ENCODE measurements around the gene TMEM203. TPM values are rescaled to one million over a fixed set of nuclear protein-coding genes. Genes with fewer than 3 reads are reported as not detected.

TMEM203 gene
- polyA plus RNA-seq, 1 donor (not counting 4 experiments of a cell fraction or from before 2014, with no cell fraction given), result 29.2 TPM

DNA sequence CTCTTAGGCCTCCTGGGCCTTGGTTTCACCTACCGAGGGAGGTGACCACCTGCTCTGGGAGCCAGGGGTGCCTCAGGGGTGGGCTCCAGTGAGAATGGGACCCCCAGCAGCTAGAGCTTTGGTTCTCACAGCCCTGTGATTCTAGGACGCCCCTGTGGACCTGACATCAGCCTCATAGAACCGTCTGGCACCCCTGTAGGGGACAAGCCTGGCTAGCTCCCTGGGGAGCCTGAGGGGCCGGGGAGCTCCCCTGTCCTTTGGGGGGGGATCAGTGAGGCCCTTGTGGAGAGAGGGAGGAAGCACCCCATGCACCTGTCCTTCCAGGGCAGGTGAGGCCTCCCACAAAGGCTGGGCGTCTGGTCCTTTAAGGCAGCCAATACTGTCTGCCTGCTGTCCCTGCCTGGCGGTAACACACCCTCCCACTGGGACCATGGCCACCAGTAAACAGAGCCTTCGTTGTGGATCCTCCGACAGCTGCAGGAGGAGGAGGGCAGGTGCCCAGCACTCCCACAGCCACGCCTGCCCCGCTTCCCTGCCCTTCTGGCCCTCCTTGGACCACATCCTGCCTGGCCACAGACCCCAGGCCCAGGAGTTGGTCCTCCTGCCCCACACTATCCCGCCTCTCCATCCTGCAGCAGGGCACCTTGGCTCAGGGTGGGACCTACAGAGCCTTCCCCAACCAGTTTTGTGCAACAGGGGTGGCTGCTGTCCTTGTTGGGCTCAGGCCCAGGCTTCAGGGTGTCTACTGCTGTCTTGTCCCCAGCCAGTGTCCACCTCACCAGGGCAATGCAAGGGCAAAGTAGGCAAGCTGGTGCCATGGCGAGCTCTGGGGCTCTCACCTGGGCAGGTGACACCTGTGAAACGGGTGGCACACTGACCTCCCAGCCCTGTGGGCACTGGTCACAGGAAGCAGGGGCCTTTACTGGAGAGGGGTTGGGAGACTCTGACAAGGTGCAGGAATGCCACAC, 32.6 kb upstream of the TMEM203 start:
- Histone ChIP-seq H3K4me1 (ENCODE audit: control insufficient read depth, extremely low read depth, insufficient read depth, low read length) (peaks cover 7% of the 10 kb centered on the region), H3K9ac (ENCODE audit: control insufficient read depth, extremely low read depth, insufficient read depth, low read length) (no peak overlapping the region)
- dilution Hi-C loops (cut with MboI; ENCODE audit: extremely low pct_ligation_motif_present, low sequenced_read_pairs), result no loop called here

GRCh38 chr9:137236936-137237421, 31.5 kb upstream of the TMEM203 start:
- no peak overlapping the region for H2AFZ ChIP-seq (ENCODE audit: control insufficient read depth, low read length)
- no peaks in the 10 kb centered on the region for H3K9me3 ChIP-seq (ENCODE audit: control insufficient read depth, low read depth, low read length)
- TF ChIP-seq, protein P1, sequence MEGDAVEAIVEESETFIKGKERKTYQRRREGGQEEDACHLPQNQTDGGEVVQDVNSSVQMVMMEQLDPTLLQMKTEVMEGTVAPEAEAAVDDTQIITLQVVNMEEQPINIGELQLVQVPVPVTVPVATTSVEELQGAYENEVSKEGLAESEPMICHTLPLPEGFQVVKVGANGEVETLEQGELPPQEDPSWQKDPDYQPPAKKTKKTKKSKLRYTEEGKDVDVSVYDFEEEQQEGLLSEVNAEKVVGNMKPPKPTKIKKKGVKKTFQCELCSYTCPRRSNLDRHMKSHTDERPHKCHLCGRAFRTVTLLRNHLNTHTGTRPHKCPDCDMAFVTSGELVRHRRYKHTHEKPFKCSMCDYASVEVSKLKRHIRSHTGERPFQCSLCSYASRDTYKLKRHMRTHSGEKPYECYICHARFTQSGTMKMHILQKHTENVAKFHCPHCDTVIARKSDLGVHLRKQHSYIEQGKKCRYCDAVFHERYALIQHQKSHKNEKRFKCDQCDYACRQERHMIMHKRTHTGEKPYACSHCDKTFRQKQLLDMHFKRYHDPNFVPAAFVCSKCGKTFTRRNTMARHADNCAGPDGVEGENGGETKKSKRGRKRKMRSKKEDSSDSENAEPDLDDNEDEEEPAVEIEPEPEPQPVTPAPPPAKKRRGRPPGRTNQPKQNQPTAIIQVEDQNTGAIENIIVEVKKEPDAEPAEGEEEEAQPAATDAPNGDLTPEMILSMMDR (optimal IDR thresholded peaks at IDR 0.05 in 1 of 3, IDR thresholded peaks at IDR 0.05 in 1 of 3, conservative IDR thresholded peaks at IDR 0.05 in 1 of 3; ENCODE audit: extremely low read depth in 1 of 3, insufficient read depth in 2 of 3, low read length in 3 of 3), result no peak
- no peak for TF ChIP-seq EZH2 (IDR thresholded peaks at IDR 0.05; ENCODE audit: low read length)
- peaks cover 1 to 8% of the 10 kb centered on the region in 2 experiments for H3K36me3 ChIP-seq (ENCODE audit: control insufficient read depth in 2 of 2, extremely low read depth in 1 of 2, insufficient read depth in 2 of 2, low read length in 2 of 2)
- H3K9ac ChIP-seq (ENCODE audit: control insufficient read depth, extremely low read depth, insufficient read depth, low read length), result no peak overlapping the region
- dilution Hi-C loops (cut with MboI; ENCODE audit: extremely low pct_ligation_motif_present, low sequenced_read_pairs), result no loop called here
- H3K79me2 ChIP-seq (ENCODE audit: control insufficient read depth, insufficient read depth, low read length), result peaks cover 14% of the 10 kb centered on the region
- no peaks in the 10 kb centered on the region for H3K4me1 ChIP-seq (ENCODE audit: control insufficient read depth, extremely low read depth, insufficient read depth, low read length)
- DNase-seq (ENCODE audit: low read depth, low spot score) (no peak), FAIRE-seq (no peak)
- H3K27ac ChIP-seq (ENCODE audit: control insufficient read depth, insufficient read depth, low read length), result no peak overlapping the region
- no peak overlapping the region for H3K4me3 ChIP-seq (ENCODE audit: control insufficient read depth in 2 of 3, extremely low read depth in 1 of 3, insufficient read depth in 2 of 3, low read depth in 1 of 3, low read length in 3 of 3)
- H3K4me2 ChIP-seq (ENCODE audit: control insufficient read depth, extremely low read depth, insufficient read depth, low read depth, low read length), result no peak overlapping the region
- H3K27me3 ChIP-seq (ENCODE audit: control insufficient read depth, extremely low read depth, insufficient read depth, low read length), result peaks cover 12% of the 10 kb centered on the region
- peaks cover 4% of the 10 kb centered on the region for H4K20me1 ChIP-seq (ENCODE audit: control insufficient read depth, extremely low read depth, insufficient read depth, low read length)
- H3K9me1 ChIP-seq (ENCODE audit: control insufficient read depth, extremely low read depth, insufficient read depth, low read length), result no peaks in the 10 kb centered on the region

More for the DNA sequence above, 32.6 kb upstream of the TMEM203 start:
- Histone ChIP-seq H2AFZ (ENCODE audit: control insufficient read depth, low read length) (no peak overlapping the region), H3K27me3 (ENCODE audit: control insufficient read depth, extremely low read depth, insufficient read depth, low read length) (peaks cover 9% of the 10 kb centered on the region), H3K9me1 (ENCODE audit: control insufficient read depth, extremely low read depth, insufficient read depth, low read length) (no peaks in the 10 kb centered on the region), H3K36me3 (ENCODE audit: control insufficient read depth in 2 of 2, extremely low read depth in 1 of 2, insufficient read depth in 2 of 2, low read length in 2 of 2) (peaks cover 8 to 15% of the 10 kb centered on the region in 2 experiments), H3K4me3 (ENCODE audit: control insufficient read depth in 2 of 3, extremely low read depth in 1 of 3, insufficient read depth in 2 of 3, low read depth in 1 of 3, low read length in 3 of 3) (no peak overlapping the region), H3K4me2 (ENCODE audit: control insufficient read depth, extremely low read depth, insufficient read depth, low read depth, low read length) (no peak overlapping the region), H4K20me1 (ENCODE audit: control insufficient read depth, extremely low read depth, insufficient read depth, low read length) (peaks cover 15% of the 10 kb centered on the region), H3K9me3 (ENCODE audit: control insufficient read depth, low read depth, low read length) (no peaks in the 10 kb centered on the region), H3K79me2 (ENCODE audit: control insufficient read depth, insufficient read depth, low read length) (peaks cover 24% of the 10 kb centered on the region), H3K27ac (ENCODE audit: control insufficient read depth, insufficient read depth, low read length) (no peak overlapping the region)
- no peak for FAIRE-seq
- DNase-seq (ENCODE audit: low read depth, low spot score), result no peak
- no peak for TF ChIP-seq EZH2 (IDR thresholded peaks at IDR 0.05; ENCODE audit: low read length)
- TF ChIP-seq, protein P1 (optimal IDR thresholded peaks at IDR 0.05 in 1 of 3, IDR thresholded peaks at IDR 0.05 in 1 of 3, conservative IDR thresholded peaks at IDR 0.05 in 1 of 3; ENCODE audit: extremely low read depth in 1 of 3, insufficient read depth in 2 of 3, low read length in 3 of 3), result no peak

Data from keratinocyte (primary cell).